Glutamatergic neuron (in vitro differentiated cells): ENCODE data around the gene COL25A1. TPM values are rescaled to one million over a fixed set of nuclear protein-coding genes. Genes with fewer than 3 reads are reported as not detected.
A peak's percentile ranks its signal among the peaks of the same experiment; 100 is the strongest.

ENCODE experiments used
- DNase-seq: peaks from one replicate; pipeline ENCODE4 v3.0.0; 2022
- H3K27ac Mint-ChIP-seq: one replicate; pipeline ENCODE4 v1.8.0; 2020; ENCODE audit warnings: mild to moderate bottlenecking, mixed read lengths, inconsistent platforms; ENCODE audit not compliant: unreplicated experiment
- H3K27me3 Mint-ChIP-seq: one replicate; pipeline ENCODE4 v1.8.0; 2020; ENCODE audit warnings: mild to moderate bottlenecking, moderate library complexity, mixed read lengths, inconsistent platforms; ENCODE audit not compliant: unreplicated experiment
- H3K36me3 Mint-ChIP-seq: one replicate; pipeline ENCODE4 v1.8.0; 2020; ENCODE audit warnings: mild to moderate bottlenecking, mixed read lengths, inconsistent platforms; ENCODE audit not compliant: unreplicated experiment
- H3K4me1 Mint-ChIP-seq: one replicate; pipeline ENCODE4 v1.8.0; 2020; ENCODE audit warnings: mild to moderate bottlenecking, low read depth, mixed read lengths, inconsistent platforms; ENCODE audit not compliant: unreplicated experiment
- H3K4me3 Mint-ChIP-seq: one replicate; pipeline ENCODE4 v1.8.0; 2020; ENCODE audit warnings: mild to moderate bottlenecking, mixed read lengths, inconsistent platforms; ENCODE audit not compliant: unreplicated experiment
- H3K9me3 Mint-ChIP-seq: one replicate; pipeline ENCODE4 v1.8.0; 2020; ENCODE audit warnings: mild to moderate bottlenecking, moderate library complexity, mixed read lengths, inconsistent platforms; ENCODE audit not compliant: unreplicated experiment
- total RNA-seq: library from RNA; stranded (reverse); fragmentation: NEBNext Ultra II Directional; extraction: Animal tissue kit (Norgen Biotek cat#: 25700); gene quantifications from one replicate; pipeline ENCODE4 v1.2.1, GENCODE V29; 2021; ENCODE audit not compliant: unreplicated experiment
- TF ChIP-seq, protein P1 (sequence below): fragments of 200-600 bp; sonication (generic); IDR thresholded peaks from one replicate; pipeline ENCODE4 v1.5.0; 2021; ENCODE audit not compliant: partially characterized antibody, unreplicated experiment

Gene COL25A1
- total RNA-seq, 1 donor from 2014 or later = 1.1 TPM

DNA sequence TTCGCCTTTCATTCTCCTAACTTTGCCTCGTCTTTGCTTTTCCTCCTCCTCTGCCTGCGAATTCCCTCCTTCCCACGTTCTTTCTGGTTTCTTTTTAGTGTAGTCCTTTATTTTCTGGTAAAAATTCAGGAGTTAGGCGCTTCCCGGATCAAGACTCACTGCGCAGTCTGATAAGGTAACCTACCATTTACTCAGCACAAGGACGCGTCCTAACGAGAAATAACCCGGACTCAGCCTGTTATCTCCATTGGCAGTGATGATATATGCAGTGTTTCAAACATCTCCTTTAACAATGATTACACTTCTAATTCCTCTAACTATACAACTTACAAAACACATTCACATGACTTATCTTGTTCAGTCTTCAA lies 539.2 kb downstream of the COL25A1 start:
- H3K27ac Mint-ChIP-seq = peak overlapping the region; percentile 28
- peaks cover 4% of the 10 kb centered on the region for H3K9me3 Mint-ChIP-seq
- peaks cover 4% of the 10 kb centered on the region for H3K4me1 Mint-ChIP-seq
- DNase-seq = no peak
- H3K36me3 Mint-ChIP-seq = peaks cover 5% of the 10 kb centered on the region
- TF ChIP-seq, protein P1, sequence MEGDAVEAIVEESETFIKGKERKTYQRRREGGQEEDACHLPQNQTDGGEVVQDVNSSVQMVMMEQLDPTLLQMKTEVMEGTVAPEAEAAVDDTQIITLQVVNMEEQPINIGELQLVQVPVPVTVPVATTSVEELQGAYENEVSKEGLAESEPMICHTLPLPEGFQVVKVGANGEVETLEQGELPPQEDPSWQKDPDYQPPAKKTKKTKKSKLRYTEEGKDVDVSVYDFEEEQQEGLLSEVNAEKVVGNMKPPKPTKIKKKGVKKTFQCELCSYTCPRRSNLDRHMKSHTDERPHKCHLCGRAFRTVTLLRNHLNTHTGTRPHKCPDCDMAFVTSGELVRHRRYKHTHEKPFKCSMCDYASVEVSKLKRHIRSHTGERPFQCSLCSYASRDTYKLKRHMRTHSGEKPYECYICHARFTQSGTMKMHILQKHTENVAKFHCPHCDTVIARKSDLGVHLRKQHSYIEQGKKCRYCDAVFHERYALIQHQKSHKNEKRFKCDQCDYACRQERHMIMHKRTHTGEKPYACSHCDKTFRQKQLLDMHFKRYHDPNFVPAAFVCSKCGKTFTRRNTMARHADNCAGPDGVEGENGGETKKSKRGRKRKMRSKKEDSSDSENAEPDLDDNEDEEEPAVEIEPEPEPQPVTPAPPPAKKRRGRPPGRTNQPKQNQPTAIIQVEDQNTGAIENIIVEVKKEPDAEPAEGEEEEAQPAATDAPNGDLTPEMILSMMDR = no peak
- H3K4me3 Mint-ChIP-seq = peak overlapping the region; percentile 92
- peaks cover 6% of the 10 kb centered on the region for H3K27me3 Mint-ChIP-seq

DNA sequence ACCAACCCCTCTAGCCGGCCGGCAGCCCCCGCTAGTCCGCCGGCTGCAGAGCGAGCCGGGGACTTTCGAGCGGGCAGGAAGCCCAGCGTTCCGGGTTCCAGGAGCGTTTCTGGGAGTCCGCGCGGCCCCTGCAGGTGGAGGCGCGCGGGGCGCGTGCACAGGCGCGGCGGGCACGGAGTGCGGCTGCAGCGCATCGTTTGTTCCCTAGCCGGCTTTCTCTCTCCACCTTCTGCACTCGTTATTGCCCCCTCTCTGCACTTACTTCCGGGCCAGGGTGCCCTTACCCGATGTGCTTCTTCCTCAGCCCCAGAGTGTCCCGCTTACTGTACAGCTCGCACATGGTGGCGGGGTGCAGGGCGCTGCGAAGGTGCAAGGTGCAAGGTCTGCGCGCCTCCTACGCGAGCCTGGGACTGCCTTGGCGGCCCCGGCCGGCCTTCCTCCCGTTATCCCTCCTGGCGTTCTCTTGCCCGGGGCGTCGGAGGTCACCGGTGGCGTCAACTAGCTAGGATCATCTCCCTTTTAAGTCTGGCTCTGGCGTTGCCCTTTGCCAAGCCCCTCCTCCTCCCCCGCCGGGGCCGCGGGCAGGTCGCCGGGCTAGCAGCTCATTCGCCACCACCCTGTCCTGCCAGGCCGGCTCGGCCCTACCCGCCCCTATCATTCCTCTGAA lies 539.8 kb downstream of the COL25A1 start, which contains the start of gene ETNPPL:
ETNPPL (minus strand) TSS at position 495 of the 667 bp plus-strand sequence; CDS start at position 340, 155 bp downstream.
- Mint-ChIP-seq H3K4me1 (peaks cover 4% of the 10 kb centered on the region), H3K27ac (peak within 1 kb of the TSS; percentile 28), H3K9me3 (peaks cover 4% of the 10 kb centered on the region), H3K27me3 (peaks cover 6% of the 10 kb centered on the region), H3K4me3 (peak within 1 kb of the TSS; percentile 92), H3K36me3 (peaks cover 5% of the 10 kb centered on the region)
- peak; percentile 50 for DNase-seq
- TF ChIP-seq, protein P1 = no peak

Other genes starting within 250 kb of the COL25A1 start
- gene SEC24B, start 131.2 kb upstream of the COL25A1 start, total RNA-seq = 27.6 TPM